ENCODE measurements around the gene BEGAIN. TPM values are rescaled to one million over a fixed set of nuclear protein-coding genes. Genes with fewer than 3 reads are reported as not detected.
A peak's percentile ranks its signal among the peaks of the same experiment; 100 is the strongest.

BEGAIN gene
- total and polyA plus RNA-seq, 11 donors: 0.14 to 2.8 (median 0.75) TPM

GRCh38 chr14:100546051-100546443 is 41.2 kb downstream of the BEGAIN start:
- intact Hi-C loops (cut with DNase I): loop anchor here in 1 of 10 donors (2.0 to 5.0 kb wide), 2 partner anchors 99 to 104 kb away; no protein-coding TSS in a partner anchor
- ATAC-seq: peak in 2 of 4 donors; percentile 37 to 44
- WGBS, 4 donors: 23 to 92% (median 47%) methylated on average over 4 to 20 of the region's 28 CpGs

GRCh38 chr14:100545359-100545758 is 41.9 kb downstream of the BEGAIN start:
- Histone ChIP-seq H3K4me3 (no peak overlapping the region), H3K27ac (peak overlapping the region in 1 of 12 donors; percentile 66), H3K36me3 (no peaks in the 10 kb centered on the region), H3K4me1 (peaks cover 0 to 26% (median 8%) of the 10 kb centered on the region in 12 donors), H3K9me3 (no peaks in the 10 kb centered on the region), H3K27me3 (peaks cover 0 to 7% (median 0%) of the 10 kb centered on the region in 9 donors)
- ATAC-seq: no peak
- no peak for DNase-seq
- intact Hi-C loops (cut with DNase I): loop anchor here in 1 of 10 donors (5.0 kb wide), 1 partner anchor 103 kb away; no protein-coding TSS in a partner anchor
- TF ChIP-seq POLR2A (IDR thresholded peaks at IDR 0.05) (no peak), CTCF (IDR thresholded peaks at IDR 0.05) (no peak)
- WGBS, 4 donors: 78 to 92% (median 82%) methylated on average over 5 of the region's 5 CpGs

More at GRCh38 chr14:100546051-100546443, 41.2 kb downstream of the BEGAIN start:
- H3K36me3 ChIP-seq: no peaks in the 10 kb centered on the region
- H3K27me3 ChIP-seq: peaks cover 0 to 8% (median 0%) of the 10 kb centered on the region in 9 donors
- H3K27ac ChIP-seq: peak overlapping the region in 2 of 12 donors; percentile 30 to 66
- H3K9me3 ChIP-seq: no peaks in the 10 kb centered on the region
- DNase-seq: peak in 1 of 5 donors; percentile 41
- peaks cover 0 to 26% (median 8%) of the 10 kb centered on the region in 12 donors for H3K4me1 ChIP-seq
- TF ChIP-seq POLR2A (IDR thresholded peaks at IDR 0.05) (no peak), CTCF (IDR thresholded peaks at IDR 0.05) (no peak)
- peak overlapping the region in 9 of 12 donors; percentile 20 to 83 (median 47) for H3K4me3 ChIP-seq

- Histone ChIP-seq H3K27me3 (peaks cover 0 to 4% (median 0%) of the 10 kb centered on the region in 9 donors), H3K36me3 (no peaks in the 10 kb centered on the region), H3K4me3 (no peak overlapping the region), H3K4me1 (peaks cover 0 to 26% (median 8%) of the 10 kb centered on the region in 12 donors), H3K9me3 (no peaks in the 10 kb centered on the region), H3K27ac (no peak overlapping the region)
- peak in 1 of 5 donors; percentile 21 for DNase-seq
- 87 to 94% (median 92%) methylated on average over 10 to 15 of the region's 15 CpGs for WGBS, 4 donors
- ATAC-seq: no peak
- intact Hi-C loops (cut with DNase I): loop anchor here in 1 of 10 donors (5.0 kb wide), 1 partner anchor 102 kb away; no protein-coding TSS in a partner anchor
- TF ChIP-seq CTCF (IDR thresholded peaks at IDR 0.05): no peak
- TF ChIP-seq POLR2A (IDR thresholded peaks at IDR 0.05): no peak
These were observed 42.6 kb downstream of the BEGAIN start for GRCh38 chr14:100544506-100545141.

Measured in heart left ventricle (tissue), 16 donors.